Activated naive CD4-positive, alpha-beta T cell treated with anti-CD3 and anti-CD28 coated beads, Interleukin-2, amount 50 U/mL, for 16 hours (primary cell): ENCODE results near the gene FHDC1.

Source experiments
- DNase-seq: peaks from one replicate; pipeline ENCODE4 v3.0.0-alpha.2; 2020

Gene FHDC1

DNA sequence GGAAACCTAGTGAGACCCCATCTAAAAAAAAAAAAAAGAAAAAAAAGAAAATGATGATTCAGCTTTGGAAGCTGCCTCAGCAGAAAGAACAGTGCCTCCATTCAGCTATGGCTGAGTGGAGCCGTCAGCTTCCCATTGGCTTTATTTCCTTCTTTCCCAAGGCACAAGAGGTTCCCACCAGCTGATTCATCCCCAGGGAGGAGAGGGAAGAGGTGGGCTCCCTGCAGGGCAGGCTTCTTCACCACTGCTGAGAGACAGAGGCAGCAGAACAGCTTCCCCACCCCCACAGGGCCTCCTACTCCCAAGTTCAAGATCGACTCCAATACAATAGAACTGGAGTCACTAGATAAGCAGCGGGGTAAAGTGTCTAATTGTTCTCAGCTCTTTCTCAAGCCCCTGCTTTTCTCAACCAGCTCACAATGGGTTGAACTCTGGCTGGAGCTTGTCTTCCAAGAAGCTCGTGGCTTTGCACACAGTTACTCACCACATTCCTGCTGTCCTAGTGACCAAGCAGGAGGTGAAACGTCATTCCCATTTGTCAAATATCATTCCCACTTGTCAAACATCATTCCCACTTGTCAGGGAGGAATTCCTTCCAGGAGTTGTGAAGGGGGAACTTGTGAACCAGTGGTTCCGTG is 47.8 kb downstream of the FHDC1 start:
- DNase-seq = no peak

DNA sequence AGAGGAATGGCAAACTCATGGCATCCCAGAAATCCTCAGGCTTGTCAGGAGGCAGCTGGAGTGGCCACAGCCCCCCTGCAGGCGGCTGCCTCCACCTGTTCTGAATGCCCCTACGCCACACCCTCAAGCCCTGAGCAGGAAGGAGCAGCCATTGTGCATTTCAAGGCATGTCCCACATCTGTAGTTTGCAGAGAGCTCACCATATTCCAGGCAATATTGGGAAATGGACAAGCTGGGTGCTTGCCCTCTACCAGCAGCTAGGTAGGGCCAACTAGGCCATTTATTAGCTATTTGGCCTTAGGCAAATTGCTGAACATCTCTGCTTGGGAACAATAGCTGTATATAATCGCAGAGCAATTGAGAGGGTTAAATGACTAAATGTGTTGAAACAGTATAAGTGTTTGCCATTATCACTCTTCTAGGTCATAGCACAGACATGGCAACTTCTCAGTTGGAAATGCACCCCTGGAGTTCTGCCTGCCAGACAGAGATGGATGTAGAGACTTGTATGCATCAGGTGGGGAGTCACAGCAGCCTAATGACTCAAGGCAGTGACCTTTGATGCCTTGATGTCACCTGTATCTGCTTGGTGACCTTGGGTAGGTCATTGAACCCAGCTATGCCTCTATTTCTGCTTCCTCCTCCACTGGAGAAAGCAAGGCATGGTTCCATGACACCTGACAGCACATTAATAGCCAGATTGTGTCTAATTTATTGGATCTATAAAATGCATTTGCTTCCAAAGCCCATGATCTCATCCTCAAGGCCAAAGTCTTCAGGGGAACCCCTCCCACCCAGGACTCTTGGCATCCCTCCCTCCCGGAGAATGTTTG is 52.8 kb downstream of the FHDC1 start:
- DNase-seq = no peak

DNA sequence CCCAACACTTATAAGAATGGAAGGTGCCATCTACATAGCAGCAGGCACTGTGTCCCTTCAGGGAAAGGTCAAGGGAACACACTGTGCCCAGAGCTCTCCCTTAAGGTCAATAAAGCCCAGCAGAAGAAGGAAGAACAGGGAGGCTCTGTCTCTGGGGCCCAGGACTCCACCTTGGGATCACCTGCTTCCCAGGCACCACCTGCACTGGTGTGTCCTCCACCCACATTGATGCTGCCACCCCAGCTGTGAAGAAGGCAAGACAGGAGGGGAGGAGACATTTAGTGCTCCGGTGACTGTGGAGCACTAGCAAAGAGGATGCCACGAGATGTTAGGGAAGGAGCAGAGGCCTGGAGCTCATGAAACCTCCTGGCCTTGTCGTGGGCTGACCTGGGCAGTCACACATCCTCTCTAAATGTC is 53.4 kb downstream of the FHDC1 start:
- no peak for DNase-seq

DNA sequence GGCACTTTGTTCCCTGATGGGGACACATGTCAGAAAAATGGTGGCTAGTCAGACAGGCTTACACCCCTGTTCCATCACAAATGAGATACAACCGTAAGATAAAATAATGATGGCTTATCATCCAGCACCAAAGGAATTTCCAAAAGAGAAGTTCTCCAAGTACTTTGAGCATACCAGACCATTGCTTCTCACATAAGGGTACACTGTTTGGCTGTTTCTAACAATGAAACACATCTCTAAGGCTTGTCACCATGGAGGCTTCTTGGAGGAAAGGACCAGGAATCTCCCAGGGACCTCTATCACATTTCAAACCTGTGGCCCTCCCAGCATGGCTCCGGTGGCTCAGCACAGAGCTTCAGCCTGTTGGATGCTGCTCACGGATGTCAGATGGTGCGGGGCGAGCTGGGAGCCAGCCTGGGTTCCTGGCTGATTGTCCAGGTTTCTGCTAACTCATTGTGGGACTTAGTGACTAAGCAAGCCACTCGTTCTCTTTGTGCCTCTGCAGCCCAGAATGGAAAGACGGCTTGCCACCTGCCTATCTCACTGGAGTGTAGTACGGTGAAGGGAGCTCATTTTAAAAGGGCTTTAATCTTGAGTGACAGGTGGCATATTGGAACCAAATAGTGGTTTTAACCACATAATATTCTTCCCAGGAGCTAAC is 54.5 kb downstream of the FHDC1 start:
- no peak for DNase-seq

DNA sequence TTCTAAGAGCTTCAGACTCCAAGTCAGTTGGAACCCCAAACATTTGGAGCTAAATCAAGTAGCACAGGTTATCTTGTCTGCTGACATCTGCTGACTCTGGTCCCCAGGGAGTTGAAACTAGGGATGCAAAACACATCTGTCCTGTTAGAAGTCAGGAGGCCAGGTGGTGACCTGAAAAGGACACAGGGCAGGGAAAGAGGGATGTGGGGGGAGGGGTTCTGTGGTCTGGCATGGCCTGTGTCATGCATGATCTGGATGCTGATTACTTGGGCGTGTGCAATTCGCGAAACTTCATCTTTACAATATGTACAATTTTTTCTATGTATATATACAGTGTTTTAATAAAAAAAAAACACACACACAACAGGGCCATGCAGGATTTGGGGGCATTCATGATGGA is 55.3 kb downstream of the FHDC1 start:
- DNase-seq = no peak

DNA sequence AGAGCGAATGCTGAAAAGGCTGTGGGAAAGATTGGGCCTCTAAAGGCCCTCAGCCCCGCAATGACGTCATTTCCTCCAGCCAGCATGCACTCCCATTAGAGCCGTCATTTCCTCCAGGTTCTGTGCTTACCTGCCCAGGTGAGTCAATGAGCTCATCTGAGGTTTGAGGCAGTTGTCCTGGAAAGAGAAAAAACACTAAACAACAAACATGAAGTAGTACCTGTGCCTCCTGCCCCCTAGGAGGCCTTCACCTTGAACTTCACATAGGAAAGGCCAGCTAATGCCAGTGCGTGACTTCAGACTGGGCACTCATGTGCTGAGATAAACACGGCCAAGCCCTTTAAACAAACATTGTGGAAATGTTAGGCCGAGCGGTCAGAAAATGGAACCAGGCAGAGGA is 55.9 kb downstream of the FHDC1 start:
- no peak for DNase-seq

DNA sequence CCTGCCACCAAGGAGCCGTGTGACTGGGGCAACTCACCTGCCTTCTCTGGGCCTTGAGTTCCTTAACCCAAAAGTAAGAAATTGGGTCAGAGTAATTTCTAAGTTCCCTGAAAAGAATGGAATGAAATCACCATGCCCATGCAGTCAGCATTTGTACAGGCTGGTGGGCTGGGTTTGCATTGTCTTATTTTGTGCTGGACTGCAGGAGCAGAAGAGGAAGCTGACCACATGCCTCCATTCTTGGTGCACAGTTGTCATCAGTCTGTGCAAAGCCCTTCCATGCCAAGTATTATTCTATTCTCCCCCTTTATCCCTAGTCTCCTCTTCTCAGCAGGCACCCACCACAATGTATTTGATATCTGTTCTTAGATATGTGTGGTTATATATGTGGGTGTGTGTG is 56.3 kb downstream of the FHDC1 start:
- no peak for DNase-seq

DNA sequence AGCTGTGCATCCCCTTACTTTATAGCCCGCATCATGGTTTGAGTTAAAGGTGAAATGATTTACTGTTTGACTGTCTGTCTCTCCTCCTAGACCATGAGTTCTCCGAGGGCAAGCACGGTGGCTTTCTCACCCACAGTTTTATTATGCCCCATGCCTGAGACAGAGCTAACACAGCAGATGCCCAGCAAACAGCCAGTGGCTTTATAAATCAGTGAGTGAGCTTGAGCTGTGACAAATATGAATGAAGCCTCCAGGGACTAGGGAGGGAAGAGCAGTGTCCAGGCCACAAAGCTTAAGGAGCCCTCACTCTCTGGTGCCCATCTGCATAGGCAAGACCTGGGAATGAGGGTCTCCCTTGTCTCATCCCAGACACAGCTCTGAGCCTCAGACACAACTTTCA is 57.9 kb downstream of the FHDC1 start:
- no peak for DNase-seq

DNA sequence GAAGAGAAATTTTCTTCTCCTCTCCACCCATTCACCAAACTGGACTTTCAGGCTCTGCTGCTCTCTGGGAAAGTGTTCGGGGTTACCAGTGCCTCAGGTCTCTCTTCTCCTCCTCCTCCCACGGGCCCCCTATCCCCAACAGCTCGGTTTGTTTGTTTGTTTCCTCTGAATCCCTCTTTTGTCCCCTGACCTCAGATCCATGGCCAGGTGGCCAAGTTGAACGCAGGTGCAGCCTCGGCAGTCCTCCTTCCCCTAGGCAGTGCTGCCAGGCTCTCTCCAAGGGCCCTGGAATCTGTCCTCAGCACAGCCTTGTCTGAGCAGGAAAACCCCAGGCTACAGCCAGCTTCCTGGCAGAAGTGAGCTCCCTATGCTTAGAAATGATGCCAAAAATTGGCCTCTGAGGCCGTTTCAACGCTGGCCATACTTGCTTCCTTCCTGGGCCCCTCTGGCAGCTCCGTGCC is 60.0 kb downstream of the FHDC1 start:
- DNase-seq = no peak

DNA sequence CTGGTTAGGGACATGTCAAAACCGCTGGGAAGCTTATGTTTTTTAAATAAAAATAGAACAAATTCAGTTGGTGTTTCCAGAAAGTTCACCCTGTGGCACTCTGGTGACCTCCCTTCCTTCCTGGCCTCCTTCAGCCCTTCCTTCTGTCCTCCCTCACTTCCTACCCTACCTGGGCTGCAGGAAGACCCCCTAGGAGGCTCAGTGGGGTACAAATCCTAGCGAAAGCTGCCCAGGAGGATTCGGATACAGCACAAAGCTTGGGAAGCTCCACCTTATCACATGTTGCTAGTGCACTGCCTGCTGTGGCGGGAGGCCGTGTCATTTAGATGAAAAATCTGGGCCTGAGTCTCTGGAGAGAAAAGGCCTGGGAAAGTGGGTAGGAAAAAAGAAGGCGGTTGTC is 60.5 kb downstream of the FHDC1 start:
- DNase-seq = no peak

DNA sequence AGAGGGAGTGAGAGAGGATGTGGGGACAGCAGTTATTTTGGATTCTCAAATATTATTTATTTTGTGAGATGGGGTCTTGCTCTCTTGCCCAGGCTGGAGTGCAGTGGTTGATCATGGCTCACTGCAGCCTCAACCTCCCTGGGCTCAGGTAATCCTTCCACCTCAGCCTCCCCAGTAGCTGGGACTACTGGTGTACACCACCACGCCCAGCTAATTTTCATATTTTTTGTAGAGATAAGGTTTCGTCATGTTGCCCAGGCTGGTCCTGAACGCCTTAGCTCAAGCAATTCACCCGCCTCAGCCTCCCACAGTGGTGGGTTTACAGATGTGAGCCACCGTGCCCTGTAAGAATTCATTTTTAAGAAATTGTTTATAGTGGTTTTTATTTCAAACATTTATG is 61.2 kb downstream of the FHDC1 start:
- no peak for DNase-seq

DNA sequence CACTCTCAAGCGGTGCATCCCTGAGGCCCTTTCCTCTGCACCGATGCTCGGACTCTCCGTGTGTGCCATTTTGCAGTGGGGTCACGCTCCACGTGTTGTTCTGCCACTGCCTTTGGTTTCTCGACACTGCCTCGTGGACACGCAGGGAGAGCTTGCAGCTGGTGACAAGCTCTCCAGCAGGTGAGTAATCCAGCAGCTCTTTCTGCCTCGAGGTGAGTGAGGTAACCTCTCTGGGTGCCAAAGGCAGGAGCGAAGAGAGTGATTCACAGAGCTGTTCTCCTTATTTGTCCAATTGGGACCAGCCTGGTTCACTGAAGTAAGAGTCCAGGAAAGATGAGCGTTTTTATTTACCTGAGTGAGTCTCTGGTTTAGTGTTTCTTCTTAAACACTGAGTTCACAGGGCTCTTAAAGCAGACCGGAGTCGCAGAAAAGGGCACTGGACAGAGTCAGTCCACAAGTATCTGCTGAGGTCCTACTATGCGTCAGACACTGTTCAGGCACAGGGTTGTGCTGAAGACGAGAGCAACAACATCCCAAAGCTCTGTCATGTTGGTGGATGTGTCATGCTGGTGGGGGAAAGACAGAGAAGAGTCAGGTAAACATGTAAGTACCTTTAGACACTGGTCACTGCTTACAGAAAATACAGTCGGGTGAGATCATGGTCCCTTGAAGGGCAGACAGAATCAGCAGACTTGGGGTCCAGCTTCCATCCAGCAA is 61.8 kb downstream of the FHDC1 start:
- DNase-seq = no peak

DNA sequence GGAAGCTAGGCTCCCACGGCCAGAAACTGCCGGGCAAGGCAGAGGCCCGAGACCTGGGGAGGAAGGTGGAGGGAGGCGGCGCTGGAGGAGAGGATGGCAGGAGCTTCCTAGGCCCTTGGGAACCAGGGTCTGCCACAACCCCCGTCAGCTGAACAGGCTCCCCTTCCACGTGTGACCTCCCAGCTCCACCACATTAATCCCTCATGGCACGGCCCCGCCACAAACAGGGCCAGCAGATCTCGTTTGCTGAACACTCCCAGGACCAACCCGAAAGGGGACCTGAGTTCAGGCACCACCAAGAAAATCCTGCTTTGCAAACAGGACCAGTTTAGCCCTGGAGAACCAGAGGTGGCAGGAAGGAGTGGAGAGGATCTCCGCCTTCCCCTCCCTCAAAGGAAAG is 62.7 kb downstream of the FHDC1 start:
- no peak for DNase-seq

DNA sequence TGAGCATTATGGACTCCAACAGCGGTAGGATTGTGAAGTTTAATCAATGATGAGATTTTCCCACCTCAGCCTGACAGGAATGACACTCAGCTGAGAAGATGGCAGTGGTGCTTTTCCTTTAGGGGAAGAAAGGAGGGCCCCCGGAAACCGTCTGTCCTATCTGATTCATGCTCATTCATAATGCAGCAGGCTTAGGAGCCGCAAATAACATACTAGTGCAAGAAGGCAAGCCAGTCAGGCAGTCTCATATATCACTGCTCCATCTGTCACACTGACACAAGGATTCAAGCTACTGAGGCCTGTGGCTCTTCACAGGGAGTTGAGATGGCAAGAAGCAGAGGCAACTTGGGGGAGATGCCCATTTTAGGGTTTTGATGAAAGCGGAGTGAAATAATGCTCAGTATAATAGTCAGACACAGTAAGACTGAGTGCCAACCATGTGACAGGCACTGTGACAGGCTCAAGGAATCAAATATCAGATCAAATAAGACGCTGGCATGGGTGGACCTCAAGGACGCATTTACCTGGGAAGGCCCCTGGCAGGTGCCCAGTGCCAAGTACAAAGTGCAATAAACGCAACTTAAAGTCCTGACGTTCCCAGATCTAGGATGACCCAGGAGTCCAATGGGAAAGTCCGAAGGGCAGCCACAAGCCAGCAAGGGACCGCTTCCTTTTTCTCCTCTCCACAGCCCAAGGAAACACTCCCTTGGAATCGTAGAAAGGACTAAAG is 63.4 kb downstream of the FHDC1 start:
- no peak for DNase-seq

DNA sequence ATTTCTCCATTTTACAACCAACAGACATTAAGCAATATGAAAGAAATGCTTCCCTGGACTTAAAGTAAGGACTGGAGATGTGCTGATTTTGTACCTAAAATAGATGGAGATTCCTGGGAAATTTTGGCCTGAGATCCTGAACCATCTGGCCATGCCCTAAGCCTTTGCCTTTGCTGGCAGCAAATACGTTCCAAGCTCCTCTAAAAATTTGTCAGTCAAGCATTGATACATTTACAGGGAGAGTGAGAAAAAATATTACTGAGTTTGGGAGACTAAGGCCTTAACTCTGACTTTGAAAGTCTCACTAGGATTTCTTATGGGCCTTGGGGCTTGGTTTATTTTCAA is 63.9 kb downstream of the FHDC1 start:
- DNase-seq = no peak

DNA sequence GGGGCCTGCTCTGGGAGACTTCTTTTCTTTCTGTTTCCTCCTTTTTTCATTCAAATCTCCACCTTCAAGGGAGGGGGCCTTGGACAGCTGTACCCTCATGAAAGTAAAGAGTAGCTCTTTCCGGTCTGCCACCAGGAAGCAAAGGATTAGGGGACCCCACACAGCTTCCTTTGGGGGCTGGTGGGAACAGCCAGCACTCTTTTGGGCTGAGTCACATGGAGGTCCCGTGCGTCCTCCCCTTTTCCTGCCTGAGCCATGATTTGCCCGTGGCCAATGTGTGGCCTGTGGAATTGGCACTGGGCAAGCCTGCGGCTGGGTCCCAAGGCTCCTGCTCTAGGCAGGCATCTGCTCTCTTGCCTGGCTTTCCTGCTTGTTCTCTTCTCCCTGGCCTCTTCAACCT is 65.5 kb downstream of the FHDC1 start:
- DNase-seq = no peak

DNA sequence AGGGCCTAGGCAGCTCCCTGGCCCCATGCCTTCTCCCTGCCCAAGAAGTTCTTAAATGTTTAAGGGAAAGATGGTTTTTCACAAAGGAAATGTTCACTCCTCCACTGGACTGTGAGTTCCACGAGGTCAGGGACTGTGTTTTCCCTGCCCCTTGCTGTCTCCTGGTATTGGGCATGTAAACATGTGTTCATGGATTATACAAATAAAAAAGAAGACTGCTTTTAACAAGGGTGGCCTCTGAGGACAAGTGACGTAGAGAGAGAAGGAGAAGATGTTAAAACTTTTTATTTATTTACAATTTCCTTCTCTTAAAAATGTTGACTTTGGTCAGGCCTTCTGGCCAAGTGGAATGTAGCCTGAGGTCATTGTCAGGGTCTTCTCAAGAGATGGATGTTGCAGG is 66.0 kb downstream of the FHDC1 start:
- no peak for DNase-seq

DNA sequence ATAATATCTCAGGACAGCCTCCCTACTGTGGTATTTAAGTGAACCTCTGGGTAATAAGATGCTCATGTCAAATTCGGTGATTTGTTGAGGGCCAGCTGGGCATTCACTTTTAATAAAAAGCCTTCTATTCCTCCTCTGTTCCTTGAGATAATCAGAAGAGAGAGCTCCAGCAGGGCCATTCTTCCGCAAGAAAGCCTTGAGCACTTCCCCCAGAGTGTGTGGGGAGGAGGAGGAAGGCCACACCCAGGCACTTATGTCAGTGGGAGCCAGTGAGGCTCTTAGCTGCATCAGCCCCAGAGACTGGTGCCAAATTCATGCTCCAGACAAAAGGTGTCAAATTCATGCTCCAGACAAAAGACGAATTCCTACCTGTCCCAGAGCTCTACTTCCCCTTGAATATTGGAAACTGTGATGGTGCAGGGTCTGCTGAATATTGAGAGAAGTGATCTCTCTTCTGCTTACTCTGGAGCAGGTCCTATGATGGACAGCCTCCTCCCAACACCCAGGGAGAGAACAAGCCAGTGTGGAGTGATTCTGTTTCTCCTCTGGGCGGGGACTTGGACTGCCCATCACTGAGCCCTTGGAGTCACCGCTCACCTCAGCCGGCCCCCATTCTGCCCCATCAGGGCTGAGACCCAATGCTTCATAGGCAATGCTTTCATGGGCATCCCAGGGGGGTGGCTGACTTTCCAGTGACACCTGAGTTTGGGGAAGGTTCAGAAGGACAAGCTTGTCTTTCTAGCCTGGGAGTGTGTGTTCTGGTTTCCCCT is 68.1 kb downstream of the FHDC1 start:
- DNase-seq = no peak

DNA sequence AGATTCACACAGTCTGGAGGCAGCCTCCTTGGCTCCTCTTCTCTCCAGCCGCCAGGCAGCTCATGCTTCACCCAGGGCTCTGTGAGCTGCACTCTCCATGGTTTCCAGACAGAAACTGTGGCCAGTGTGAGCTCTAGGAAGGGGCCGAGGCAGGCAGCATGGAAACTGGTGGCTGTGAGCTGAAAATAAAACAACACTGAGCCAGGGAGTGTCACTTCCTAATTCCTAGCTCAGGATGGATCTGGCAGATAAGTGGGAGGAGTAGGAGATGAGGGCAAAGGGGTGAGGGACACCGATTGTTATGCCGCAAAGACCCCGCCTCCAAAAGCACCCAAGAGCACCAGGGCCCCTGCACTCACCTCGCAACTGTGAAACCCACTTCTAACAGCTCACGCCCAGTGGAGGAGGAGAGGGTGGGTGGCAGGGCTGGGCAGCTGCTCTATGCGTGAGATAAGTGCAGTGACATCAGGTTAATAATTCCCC is 69.8 kb downstream of the FHDC1 start:
- no peak for DNase-seq

DNA sequence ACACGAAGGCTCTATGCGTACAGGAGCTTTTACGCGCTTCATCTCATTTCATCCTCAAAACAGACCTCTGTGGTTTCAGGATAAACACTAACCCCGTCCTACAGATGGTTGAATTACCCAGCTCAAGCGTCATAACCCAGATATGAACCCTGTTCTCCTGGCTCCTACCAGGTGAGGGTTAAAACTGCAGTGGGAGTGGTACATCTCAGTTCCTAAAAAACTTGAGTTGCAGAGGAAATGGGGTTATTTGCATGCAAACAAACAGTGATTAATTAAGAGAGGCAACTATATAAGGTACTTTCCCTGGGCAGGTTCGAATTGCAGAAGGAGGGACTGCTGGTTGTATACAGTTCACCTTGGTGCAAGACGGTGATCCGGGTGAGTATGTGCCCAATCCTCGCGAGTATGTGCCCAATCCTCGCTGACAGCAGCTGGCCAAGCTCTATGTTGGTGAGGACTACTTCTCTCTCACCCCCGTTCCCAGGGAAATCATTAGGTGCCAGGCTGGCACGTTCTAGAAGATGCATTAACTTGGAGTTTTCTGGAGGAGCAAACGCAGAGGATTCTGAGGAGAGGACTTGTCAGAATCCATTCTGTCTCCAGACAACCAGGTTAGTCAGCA is 72.6 kb downstream of the FHDC1 start:
- no peak for DNase-seq

DNA sequence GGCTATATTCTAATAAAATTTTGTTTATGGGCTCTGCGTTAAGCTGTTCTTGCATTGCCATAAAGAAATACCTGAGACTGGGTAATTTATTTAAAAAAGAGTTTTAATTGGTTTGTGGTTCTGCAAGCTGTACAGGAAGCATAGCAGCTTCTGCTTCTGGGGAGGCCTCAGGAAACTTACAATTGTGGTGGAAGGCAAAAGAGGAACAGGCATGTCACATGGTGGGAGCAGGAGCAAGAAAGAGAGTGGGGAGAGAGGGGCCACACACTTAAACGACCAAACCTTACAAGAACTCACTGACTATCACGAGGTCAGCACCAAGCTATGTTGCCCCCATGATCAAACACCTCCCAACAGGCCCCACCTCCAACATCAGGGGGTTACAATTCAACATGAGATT is 74.0 kb downstream of the FHDC1 start:
- no peak for DNase-seq
